HEK293 (cell line): ENCODE measurements around the gene UROC1.

Source experiments
- CTCF ChIA-PET: fragments of 350-600 bp; formaldehyde crosslinking; extraction: SDS; loops from one replicate; lab custom pipeline; 2021; ENCODE audit warnings: antibody characterized with exemption; lab: Yijun Ruan, JAX
- POLR2A ChIA-PET: fragments of 300-600 bp; formaldehyde crosslinking; extraction: SDS; loops from one replicate; lab custom pipeline; 2020; ENCODE audit warnings: antibody characterized with exemption, inconsistent platforms; lab: Yijun Ruan, JAX
- H3K27ac ChIP-seq: fragments of 200-500 bp; sonication (Bioruptor generic); 2 replicates; pipeline ENCODE4 v1.5.1; 2014; ENCODE audit warnings: low read depth, low read length, control low read depth, inconsistent platforms; ENCODE audit errors: extremely low read depth
- H3K36me3 ChIP-seq, 2 experiments: fragments of 200-500 bp in 1 of 2; sonication (Bioruptor generic) in 1 of 2; 1 replicate in 1 of 2; 2 replicates in 1 of 2; pipeline ENCODE4 v1.5.1; 2014 to 2017; ENCODE audit warnings: inconsistent platforms in 2 of 2, low read length in 2 of 2; ENCODE audit not compliant: control insufficient read depth in 2 of 2, insufficient read depth in 1 of 2
- H3K4me1 ChIP-seq: fragments of 200-500 bp; sonication (Bioruptor generic); 2 replicates; pipeline ENCODE4 v1.5.1; 2014; ENCODE audit warnings: mild to moderate bottlenecking, low read length, inconsistent platforms; ENCODE audit not compliant: control insufficient read depth, insufficient read depth
- H3K4me3 ChIP-seq: 2 replicates; pipeline ENCODE4 v1.5.1; 2011; ENCODE audit warnings: low read depth, mild to moderate bottlenecking, control low read depth, low read length, moderate library complexity
- H3K9me3 ChIP-seq: fragments of 200-500 bp; sonication (Bioruptor generic); 2 replicates; pipeline ENCODE4 v1.5.1; 2014; ENCODE audit warnings: low read depth, low read length, inconsistent platforms; ENCODE audit not compliant: control insufficient read depth, insufficient read depth
- GLI2 ChIP-seq: fragments of 450-650 bp; formaldehyde crosslinking; IDR thresholded peaks from 2 replicates; pipeline ENCODE4; 2017; ENCODE audit warnings: missing biosample characterization, missing genetic modification characterization, low read depth, borderline replicate concordance
- GLI4 ChIP-seq: fragments of 450-650 bp; formaldehyde crosslinking; IDR thresholded peaks from 2 replicates; pipeline ENCODE4 v1.5.1; 2016; ENCODE audit warnings: missing biosample characterization, missing genetic modification characterization
- KLF16 ChIP-seq: fragments of 450-650 bp; formaldehyde crosslinking; IDR thresholded peaks from 2 replicates; pipeline ENCODE4 v1.5.1; 2017; ENCODE audit warnings: missing biosample characterization, missing genetic modification characterization
- KLF9 ChIP-seq: fragments of 450-650 bp; formaldehyde crosslinking; IDR thresholded peaks from 2 replicates; pipeline ENCODE4 v1.5.1; 2016; ENCODE audit warnings: missing biosample characterization, missing genetic modification characterization, low read depth
- MEIS1 ChIP-seq: sonication (generic); formaldehyde crosslinking; IDR thresholded peaks from 2 replicates; pipeline ENCODE4 v1.8.1; 2022; ENCODE audit warnings: missing genetic modification reagents, mild to moderate bottlenecking, borderline replicate concordance
- MZF1 ChIP-seq: fragments of 450-650 bp; formaldehyde crosslinking; IDR thresholded peaks from 2 replicates; pipeline ENCODE4 v1.5.1; 2017; ENCODE audit warnings: missing biosample characterization, missing genetic modification characterization, borderline replicate concordance
- SCRT2 ChIP-seq: fragments of 450-650 bp; formaldehyde crosslinking; IDR thresholded peaks from 2 replicates; pipeline ENCODE4 v1.5.1; 2016; ENCODE audit warnings: missing biosample characterization, missing genetic modification characterization
- SP2 ChIP-seq: fragments of 450-650 bp; formaldehyde crosslinking; IDR thresholded peaks from 2 replicates; pipeline ENCODE4 v1.5.1; 2016; ENCODE audit warnings: missing biosample characterization, missing genetic modification characterization
- ZBTB7A ChIP-seq: fragments of 450-650 bp; formaldehyde crosslinking; IDR thresholded peaks from 2 replicates; pipeline ENCODE4 v1.5.1; 2016; ENCODE audit warnings: low read depth, missing biosample characterization, missing genetic modification characterization
- ZNF2 ChIP-seq: fragments of 450-650 bp; formaldehyde crosslinking; IDR thresholded peaks from 2 replicates; pipeline ENCODE4 v1.5.1; 2016; ENCODE audit warnings: missing biosample characterization, missing genetic modification characterization
- ZNF221 ChIP-seq: fragments of 450-650 bp; formaldehyde crosslinking; IDR thresholded peaks from 2 replicates; pipeline ENCODE4 v1.5.1; 2017; ENCODE audit warnings: missing biosample characterization, missing genetic modification characterization, borderline replicate concordance
- ZNF324 ChIP-seq: fragments of 450-650 bp; formaldehyde crosslinking; IDR thresholded peaks from 2 replicates; pipeline ENCODE4 v1.5.1; 2016; ENCODE audit warnings: missing biosample characterization, missing genetic modification characterization
- ZNF335 ChIP-seq: fragments of 450-650 bp; formaldehyde crosslinking; conservative IDR thresholded peaks from 2 replicates; pipeline ENCODE4 v1.5.1; 2016; ENCODE audit warnings: missing biosample characterization, missing genetic modification characterization
- ZNF555 ChIP-seq: fragments of 450-650 bp; formaldehyde crosslinking; conservative IDR thresholded peaks from 2 replicates; pipeline ENCODE4 v1.5.1; 2017; ENCODE audit warnings: missing biosample characterization, mild to moderate bottlenecking, missing genetic modification characterization, inconsistent platforms
- ZNF561 ChIP-seq: fragments of 450-650 bp; IDR thresholded peaks from 2 replicates; pipeline ENCODE4 v1.5.1; 2018; ENCODE audit warnings: missing biosample characterization, missing genetic modification characterization, borderline replicate concordance
- ZNF571 ChIP-seq: fragments of 450-650 bp; formaldehyde crosslinking; IDR thresholded peaks from 2 replicates; pipeline ENCODE4 v1.5.0; 2017; ENCODE audit warnings: missing biosample characterization, missing genetic modification characterization
- ZNF701 ChIP-seq: fragments of 450-650 bp; formaldehyde crosslinking; IDR thresholded peaks from 2 replicates; pipeline ENCODE4 v1.5.1; 2016; ENCODE audit warnings: missing biosample characterization, missing genetic modification characterization
- ZNF768 ChIP-seq: fragments of 450-650 bp; formaldehyde crosslinking; IDR thresholded peaks from 2 replicates; pipeline ENCODE4 v1.5.1; 2018; ENCODE audit warnings: missing biosample characterization, mild to moderate bottlenecking, missing genetic modification characterization
- ZNF785 ChIP-seq: fragments of 450-650 bp; formaldehyde crosslinking; IDR thresholded peaks from 2 replicates; pipeline ENCODE4 v1.5.1; 2016; ENCODE audit warnings: missing biosample characterization, missing genetic modification characterization
- ZNF843 ChIP-seq: fragments of 450-650 bp; formaldehyde crosslinking; IDR thresholded peaks from 2 replicates; pipeline ENCODE4 v1.5.1; 2016; ENCODE audit warnings: missing biosample characterization, missing genetic modification characterization
- TF ChIP-seq, protein P1 (sequence below): fragments of 450-650 bp; IDR thresholded peaks from 2 replicates; pipeline ENCODE4 v1.5.1; 2018; ENCODE audit warnings: missing biosample characterization, missing genetic modification characterization
- TF ChIP-seq, protein P2 (sequence below): IDR thresholded peaks from 2 replicates; pipeline ENCODE4 v1.6.1; 2011; ENCODE audit warnings: mild to moderate bottlenecking, low read depth, low read length, borderline replicate concordance
- TF ChIP-seq, protein P3 (sequence below): fragments of 450-650 bp; formaldehyde crosslinking; IDR thresholded peaks from 2 replicates; pipeline ENCODE4 v1.5.1; 2017; ENCODE audit warnings: missing biosample characterization, missing genetic modification characterization
- TF ChIP-seq, protein P4 (sequence below): fragments of 450-650 bp; formaldehyde crosslinking; IDR thresholded peaks from 2 replicates; pipeline ENCODE4 v1.5.1; 2016; ENCODE audit warnings: missing biosample characterization, missing genetic modification characterization
- TF ChIP-seq, protein P5 (sequence below): fragments of 450-650 bp; formaldehyde crosslinking; IDR thresholded peaks from 2 replicates; pipeline ENCODE4 v1.5.1; 2016; ENCODE audit warnings: missing biosample characterization, missing genetic modification characterization
- TF ChIP-seq, protein P6 (sequence below): fragments of 450-650 bp; formaldehyde crosslinking; optimal IDR thresholded peaks from 2 replicates; pipeline ENCODE3; 2016; ENCODE audit warnings: missing biosample characterization, mild to moderate bottlenecking, missing genetic modification characterization

The UROC1 gene

DNA sequence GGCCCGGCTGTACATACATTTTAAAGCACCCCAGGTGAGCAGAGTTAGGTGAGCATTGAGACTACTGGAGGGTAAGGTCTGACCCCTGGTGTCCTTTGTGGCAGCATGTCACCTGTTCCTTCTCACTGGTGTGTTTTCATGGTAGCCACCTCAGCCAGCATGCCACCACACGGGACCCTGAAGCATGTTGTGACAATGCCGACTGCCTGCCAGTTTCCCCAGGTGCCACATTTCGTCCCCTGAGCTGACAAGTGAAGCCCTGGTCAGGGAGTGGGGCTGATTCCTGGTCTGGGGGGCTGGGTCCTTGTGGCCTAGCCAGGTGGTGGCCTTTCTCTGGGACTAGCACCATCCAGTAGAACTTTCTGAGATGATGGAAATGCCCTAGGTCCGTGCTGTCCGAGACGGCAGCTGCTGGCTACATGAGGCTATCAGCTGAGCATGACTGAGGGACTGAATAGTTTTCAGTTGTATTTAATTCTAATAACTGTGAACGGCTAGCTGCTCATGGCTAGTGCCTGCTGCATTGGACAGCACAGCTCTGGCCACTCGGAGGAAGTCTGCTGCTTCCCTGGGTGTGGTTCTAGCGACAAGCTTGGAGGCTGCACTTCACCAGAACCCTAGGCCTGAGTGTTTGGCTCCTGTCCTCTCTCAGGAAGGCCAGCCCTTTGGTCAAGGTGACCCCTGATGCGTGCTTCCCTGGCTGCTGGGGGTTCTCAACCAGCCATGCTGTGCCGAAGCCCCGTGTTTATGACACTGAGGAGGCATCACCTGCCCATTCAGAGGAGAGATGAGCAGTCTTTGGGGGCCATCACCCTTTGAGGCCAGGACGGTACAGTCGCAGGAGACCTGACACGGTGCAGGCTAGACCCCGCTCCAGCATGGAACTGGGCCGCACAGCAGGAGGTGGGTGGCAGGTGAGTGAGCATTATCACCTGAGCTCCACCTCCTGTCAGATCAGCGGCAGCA lies 37.3 kb upstream of the UROC1 start:
- ChIA-PET CTCF (no interaction called here), POLR2A (no interaction called here)
- Histone ChIP-seq H3K9me3 (no peaks in the 10 kb centered on the region), H3K4me1 (no peaks in the 10 kb centered on the region), H3K36me3 (no peaks in the 10 kb centered on the region), H3K4me3 (no peak overlapping the region), H3K27ac (no peak overlapping the region)
- TF ChIP-seq ZNF768 (tag by site-specific recombination) = no peak
- TF ChIP-seq MEIS1 (CRISPR knock-in tag) = no peak
- no peak for TF ChIP-seq ZNF555 (tag by site-specific recombination)
- TF ChIP-seq, protein P1, sequence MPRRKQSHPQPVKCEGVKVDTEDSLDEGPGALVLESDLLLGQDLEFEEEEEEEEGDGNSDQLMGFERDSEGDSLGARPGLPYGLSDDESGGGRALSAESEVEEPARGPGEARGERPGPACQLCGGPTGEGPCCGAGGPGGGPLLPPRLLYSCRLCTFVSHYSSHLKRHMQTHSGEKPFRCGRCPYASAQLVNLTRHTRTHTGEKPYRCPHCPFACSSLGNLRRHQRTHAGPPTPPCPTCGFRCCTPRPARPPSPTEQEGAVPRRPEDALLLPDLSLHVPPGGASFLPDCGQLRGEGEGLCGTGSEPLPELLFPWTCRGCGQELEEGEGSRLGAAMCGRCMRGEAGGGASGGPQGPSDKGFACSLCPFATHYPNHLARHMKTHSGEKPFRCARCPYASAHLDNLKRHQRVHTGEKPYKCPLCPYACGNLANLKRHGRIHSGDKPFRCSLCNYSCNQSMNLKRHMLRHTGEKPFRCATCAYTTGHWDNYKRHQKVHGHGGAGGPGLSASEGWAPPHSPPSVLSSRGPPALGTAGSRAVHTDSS (tag by site-specific recombination) = no peak
- TF ChIP-seq ZBTB7A (tag by site-specific recombination) = no peak
- TF ChIP-seq, protein P2, sequence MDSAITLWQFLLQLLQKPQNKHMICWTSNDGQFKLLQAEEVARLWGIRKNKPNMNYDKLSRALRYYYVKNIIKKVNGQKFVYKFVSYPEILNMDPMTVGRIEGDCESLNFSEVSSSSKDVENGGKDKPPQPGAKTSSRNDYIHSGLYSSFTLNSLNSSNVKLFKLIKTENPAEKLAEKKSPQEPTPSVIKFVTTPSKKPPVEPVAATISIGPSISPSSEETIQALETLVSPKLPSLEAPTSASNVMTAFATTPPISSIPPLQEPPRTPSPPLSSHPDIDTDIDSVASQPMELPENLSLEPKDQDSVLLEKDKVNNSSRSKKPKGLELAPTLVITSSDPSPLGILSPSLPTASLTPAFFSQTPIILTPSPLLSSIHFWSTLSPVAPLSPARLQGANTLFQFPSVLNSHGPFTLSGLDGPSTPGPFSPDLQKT = no peak
- TF ChIP-seq ZNF701 = no peak
- TF ChIP-seq SP2 (tag by site-specific recombination) = no peak
- TF ChIP-seq, protein P3, sequence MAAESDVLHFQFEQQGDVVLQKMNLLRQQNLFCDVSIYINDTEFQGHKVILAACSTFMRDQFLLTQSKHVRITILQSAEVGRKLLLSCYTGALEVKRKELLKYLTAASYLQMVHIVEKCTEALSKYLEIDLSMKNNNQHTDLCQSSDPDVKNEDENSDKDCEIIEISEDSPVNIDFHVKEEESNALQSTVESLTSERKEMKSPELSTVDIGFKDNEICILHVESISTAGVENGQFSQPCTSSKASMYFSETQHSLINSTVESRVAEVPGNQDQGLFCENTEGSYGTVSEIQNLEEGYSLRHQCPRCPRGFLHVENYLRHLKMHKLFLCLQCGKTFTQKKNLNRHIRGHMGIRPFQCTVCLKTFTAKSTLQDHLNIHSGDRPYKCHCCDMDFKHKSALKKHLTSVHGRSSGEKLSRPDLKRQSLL = no peak
- no peak for TF ChIP-seq ZNF571 (tag by site-specific recombination)
- TF ChIP-seq ZNF843 (tag by site-specific recombination) = no peak
- TF ChIP-seq GLI4 = no peak
- no peak for TF ChIP-seq ZNF785 (tag by site-specific recombination)
- TF ChIP-seq MZF1 (tag by site-specific recombination) = no peak
- no peak for TF ChIP-seq ZNF2
- TF ChIP-seq GLI2 (tag by site-specific recombination) = no peak
- no peak for TF ChIP-seq ZNF561 (tag by site-specific recombination)
- no peak for TF ChIP-seq KLF16 (tag by site-specific recombination)

DNA sequence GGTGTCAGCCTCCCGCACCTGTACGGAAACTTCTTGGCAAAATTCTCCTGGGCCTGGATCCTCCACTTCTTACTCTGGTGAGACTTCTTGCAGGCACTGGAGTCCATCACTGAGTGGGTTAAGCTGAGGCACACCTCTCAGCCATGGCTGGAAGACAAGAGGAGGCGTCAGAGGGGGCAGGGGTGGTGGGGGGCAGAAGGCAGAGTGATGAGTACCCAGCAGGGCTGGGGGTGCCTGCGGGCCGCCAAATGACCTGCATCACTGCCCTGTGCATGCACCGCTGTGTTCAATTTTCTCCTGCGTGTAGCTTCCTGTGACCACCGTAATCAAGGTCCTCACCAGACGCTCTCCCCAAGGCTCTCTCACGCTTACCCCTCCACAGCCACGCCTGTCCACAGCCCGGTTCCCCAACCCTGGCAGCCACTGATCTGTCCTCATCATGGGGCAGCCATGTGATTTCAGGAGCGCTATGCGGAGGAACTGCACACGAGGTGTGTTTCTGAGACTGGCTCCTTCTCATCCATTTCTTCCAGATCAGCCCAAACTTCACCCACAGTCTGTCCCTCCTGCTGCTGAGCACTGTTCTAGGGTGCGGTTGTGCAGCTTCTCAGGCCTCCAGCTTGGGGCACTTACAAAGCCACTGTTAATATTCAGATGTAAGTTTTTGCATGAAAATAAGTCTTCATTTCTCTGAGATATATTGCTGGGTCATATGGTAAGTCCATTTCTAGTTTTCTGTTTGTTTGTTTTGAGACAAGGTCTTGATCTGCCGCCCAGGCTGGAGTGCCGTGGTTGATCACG lies 35.9 kb upstream of the UROC1 start:
- Histone ChIP-seq H3K4me3 (no peak overlapping the region), H3K4me1 (no peaks in the 10 kb centered on the region)
- TF ChIP-seq, protein P4, sequence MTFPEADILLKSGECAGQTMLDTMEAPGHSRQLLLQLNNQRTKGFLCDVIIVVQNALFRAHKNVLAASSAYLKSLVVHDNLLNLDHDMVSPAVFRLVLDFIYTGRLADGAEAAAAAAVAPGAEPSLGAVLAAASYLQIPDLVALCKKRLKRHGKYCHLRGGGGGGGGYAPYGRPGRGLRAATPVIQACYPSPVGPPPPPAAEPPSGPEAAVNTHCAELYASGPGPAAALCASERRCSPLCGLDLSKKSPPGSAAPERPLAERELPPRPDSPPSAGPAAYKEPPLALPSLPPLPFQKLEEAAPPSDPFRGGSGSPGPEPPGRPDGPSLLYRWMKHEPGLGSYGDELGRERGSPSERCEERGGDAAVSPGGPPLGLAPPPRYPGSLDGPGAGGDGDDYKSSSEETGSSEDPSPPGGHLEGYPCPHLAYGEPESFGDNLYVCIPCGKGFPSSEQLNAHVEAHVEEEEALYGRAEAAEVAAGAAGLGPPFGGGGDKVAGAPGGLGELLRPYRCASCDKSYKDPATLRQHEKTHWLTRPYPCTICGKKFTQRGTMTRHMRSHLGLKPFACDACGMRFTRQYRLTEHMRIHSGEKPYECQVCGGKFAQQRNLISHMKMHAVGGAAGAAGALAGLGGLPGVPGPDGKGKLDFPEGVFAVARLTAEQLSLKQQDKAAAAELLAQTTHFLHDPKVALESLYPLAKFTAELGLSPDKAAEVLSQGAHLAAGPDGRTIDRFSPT (tag by site-specific recombination) = no peak
- TF ChIP-seq ZNF221 (tag by site-specific recombination) (no peak), SCRT2 (no peak), MEIS1 (CRISPR knock-in tag) (no peak), KLF9 (tag by site-specific recombination) (no peak), ZNF335 (no peak), ZNF324 (no peak)
- TF ChIP-seq, protein P5, sequence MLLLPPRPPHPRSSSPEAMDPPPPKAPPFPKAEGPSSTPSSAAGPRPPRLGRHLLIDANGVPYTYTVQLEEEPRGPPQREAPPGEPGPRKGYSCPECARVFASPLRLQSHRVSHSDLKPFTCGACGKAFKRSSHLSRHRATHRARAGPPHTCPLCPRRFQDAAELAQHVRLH = no peak
- TF ChIP-seq, protein P6, sequence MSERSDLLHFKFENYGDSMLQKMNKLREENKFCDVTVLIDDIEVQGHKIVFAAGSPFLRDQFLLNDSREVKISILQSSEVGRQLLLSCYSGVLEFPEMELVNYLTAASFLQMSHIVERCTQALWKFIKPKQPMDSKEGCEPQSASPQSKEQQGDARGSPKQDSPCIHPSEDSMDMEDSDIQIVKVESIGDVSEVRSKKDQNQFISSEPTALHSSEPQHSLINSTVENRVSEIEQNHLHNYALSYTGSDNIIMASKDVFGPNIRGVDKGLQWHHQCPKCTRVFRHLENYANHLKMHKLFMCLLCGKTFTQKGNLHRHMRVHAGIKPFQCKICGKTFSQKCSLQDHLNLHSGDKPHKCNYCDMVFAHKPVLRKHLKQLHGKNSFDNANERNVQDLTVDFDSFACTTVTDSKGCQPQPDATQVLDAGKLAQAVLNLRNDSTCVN (tag by site-specific recombination) = no peak
- TF ChIP-seq, all 188 proteins: peak for 0
- Histone ChIP-seq H3K36me3 (no peaks in the 10 kb centered on the region), H3K9me3 (no peaks in the 10 kb centered on the region), H3K27ac (no peak overlapping the region)
- CTCF ChIA-PET = no interaction called here
- POLR2A ChIA-PET = no interaction called here
